Measurements from ENCODE around the gene STK17A. TPM values are rescaled to one million over a fixed set of nuclear protein-coding genes. Genes with fewer than 3 reads are reported as not detected.

The STK17A gene
- total and polyA plus RNA-seq, 2 of the 8 experiments (the other 6 are each of a cell fraction or from before 2014, with no cell fraction given) = 2.2 to 12.2 TPM

GRCh38 chr7:43659549-43659896, 76.6 kb downstream of the STK17A start:
- POLR2A ChIA-PET (ENCODE audit: partially characterized antibody) = interaction anchor here (1.0 to 1.8 kb wide), 3 partner anchors 10 to 40 kb away, joined by 3 to 8 read pairs (median 4); no protein-coding TSS in a partner anchor
- H4K20me1 ChIP-seq (replicated peaks in 1 of 2; ENCODE audit: control insufficient read depth in 1 of 2, insufficient read depth in 2 of 2, low read length in 2 of 2) = peaks cover 0 to 2% of the 10 kb centered on the region in 2 experiments
- no peak overlapping the region for H3K23ac ChIP-seq (ENCODE audit: insufficient read length)
- H3K4me1 ChIP-seq (replicated peaks in 1 of 4; ENCODE audit: control insufficient read depth in 3 of 4, insufficient read depth in 4 of 4, low read length in 3 of 4) = peaks cover 1 to 17% (median 12%) of the 10 kb centered on the region in 4 experiments; a peak in 6 of 7 replicates
- H2BK12ac ChIP-seq (ENCODE audit: low read depth, low read length) = no peak overlapping the region
- DNase-seq (ENCODE audit: low read depth in 1 of 2, low spot score in 2 of 2) = no peak
- no peak overlapping the region for H3K9ac ChIP-seq (replicated peaks in 1 of 4; ENCODE audit: extremely low read depth in 1 of 4, low read depth in 3 of 4, low read length in 3 of 4)
- no peak overlapping the region for H3K56ac ChIP-seq (replicated peaks; ENCODE audit: insufficient read length, low read depth, low read length)
- H3K23me2 ChIP-seq (ENCODE audit: low read depth, low read length) = no peaks in the 10 kb centered on the region
- no peak overlapping the region for H4K8ac ChIP-seq (ENCODE audit: extremely low read depth, insufficient read depth, low read length)
- H2BK5ac ChIP-seq (ENCODE audit: low read depth, low read length) = no peak overlapping the region
- CTCF ChIA-PET (ENCODE audit: partially characterized antibody) = interaction anchor here (1.2 to 1.8 kb wide), 2 partner anchors 21 to 62 kb away, joined by 3 to 5 read pairs; no protein-coding TSS in a partner anchor
- no peak overlapping the region for H2BK15ac ChIP-seq (ENCODE audit: low read length)
- H4K91ac ChIP-seq (replicated peaks; ENCODE audit: insufficient read length, low read length) = no peak overlapping the region
- peaks cover 0 to 8% (median 2%) of the 10 kb centered on the region in 4 experiments; a peak in 2 of 8 replicates for H3K36me3 ChIP-seq (ENCODE audit: control insufficient read depth in 2 of 4, insufficient read depth in 4 of 4, low read length in 3 of 4)
- H3K4me2 ChIP-seq (ENCODE audit: insufficient read depth in 1 of 2, low read depth in 2 of 2, low read length in 2 of 2) = 0 out of 4 replicates have a peak overlapping the region, but pooled peaks of 1 of the 2 experiments have one; percentile 24
- H3K79me2 ChIP-seq (ENCODE audit: control insufficient read depth in 1 of 2, insufficient read depth in 2 of 2, low read length in 2 of 2) = peaks cover 0 to 82% of the 10 kb centered on the region in 2 experiments; a peak in 3 of 4 replicates
- no peaks in the 10 kb centered on the region for H3K27me3 ChIP-seq (replicated peaks in 1 of 4; ENCODE audit: control insufficient read depth in 3 of 4, extremely low read depth in 1 of 4, insufficient read depth in 3 of 4, low read length in 3 of 4)
- no peak overlapping the region for H3K14ac ChIP-seq (ENCODE audit: insufficient read length)
- H3K9me3 ChIP-seq (ENCODE audit: insufficient read depth in 2 of 2, low read depth in 1 of 2, low read length in 1 of 2) = no peaks in the 10 kb centered on the region
- no peak overlapping the region for H3K4me3 ChIP-seq (ENCODE audit: extremely low read depth in 1 of 4, insufficient read depth in 2 of 4, low read depth in 3 of 4, low read length in 4 of 4)
- no peak overlapping the region for H4K5ac ChIP-seq (ENCODE audit: insufficient read length, low read depth, low read length)
- H2AK5ac ChIP-seq (ENCODE audit: low read depth, low read length) = no peak overlapping the region
- H3K18ac ChIP-seq (ENCODE audit: extremely low read depth, low read length) = no peak overlapping the region
- H2AFZ ChIP-seq (ENCODE audit: low read length) = no peak overlapping the region
- no peak overlapping the region for H3K4ac ChIP-seq (replicated peaks; ENCODE audit: insufficient read length, low read depth, low read length)
- no peak overlapping the region for H2BK20ac ChIP-seq (ENCODE audit: low read length)
- no peak overlapping the region for H2BK120ac ChIP-seq (replicated peaks; ENCODE audit: low read depth, low read length)
- no peak overlapping the region for H3K27ac ChIP-seq (ENCODE audit: low read depth, low read length)
- FAIRE-seq = no peak
- peaks cover 6% of the 10 kb centered on the region; the same call in 1 of the 2 replicates for H3K79me1 ChIP-seq (ENCODE audit: low read depth, low read length)
- TF ChIP-seq KDM4A (IDR thresholded peaks at IDR 0.05; ENCODE audit: low read depth, low read length, severe bottlenecking) (no peak), CHD1 (IDR thresholded peaks at IDR 0.05; ENCODE audit: low read depth, low read length) (no peak), POLR2A (IDR thresholded peaks at IDR 0.05; ENCODE audit: control extremely low read depth in 1 of 2, low read depth in 2 of 2, low read length in 2 of 2) (no peak), YY1 (IDR thresholded peaks at IDR 0.05; ENCODE audit: low read depth, low read length) (no peak), GTF2F1 (IDR thresholded peaks at IDR 0.05; ENCODE audit: borderline replicate concordance, low read depth, low read length) (no peak), POLR2AphosphoS5 (IDR thresholded peaks at IDR 0.05; ENCODE audit: low read depth, low read length) (no peak), SIX5 (IDR thresholded peaks at IDR 0.05; ENCODE audit: low read depth, low read length) (no peak)
